CD4-positive, alpha-beta T cell treated with Interferon alpha-2 for 1 hour (primary cell): ENCODE measurements around the gene RGCC.

ENCODE experiments used
- DNase-seq, 2 donors: peaks; one replicate each; pipeline ENCODE4 v3.0.0-alpha.2; 2020 to 2022

The RGCC gene

GRCh38 chr13:41454170-41454569 lies 3.2 kb upstream of the RGCC start:
- no peak for DNase-seq

- DNase-seq: no peak
Measured at GRCh38 chr13:41455725-41456419, 1.5 kb upstream of the RGCC start.

- no peak for DNase-seq
Measured at GRCh38 chr13:41457589-41458186, 338 bp downstream of the RGCC start.

GRCh38 chr13:41458187-41458760 lies 924 bp downstream of the RGCC start:
- DNase-seq: peak in 1 of 2 donors; percentile 58

- DNase-seq: peak; percentile 71 to 81
Measured at GRCh38 chr13:41458761-41459431, 1.5 kb downstream of the RGCC start.

- peak in 1 of 2 donors; percentile 32 for DNase-seq
Measured at GRCh38 chr13:41459432-41460073, 2.2 kb downstream of the RGCC start.

- no peak for DNase-seq
Measured at GRCh38 chr13:41460074-41460465, 2.7 kb downstream of the RGCC start.

GRCh38 chr13:41460930-41461329 lies 3.6 kb downstream of the RGCC start:
- DNase-seq: no peak

- DNase-seq: peak in 1 of 2 donors; percentile 33
Measured at GRCh38 chr13:41461527-41462139, 4.3 kb downstream of the RGCC start.

GRCh38 chr13:41462427-41462826 lies 5.1 kb downstream of the RGCC start:
- no peak for DNase-seq

GRCh38 chr13:41463838-41464602 lies 6.7 kb downstream of the RGCC start:
- peak in 1 of 2 donors; percentile 54 for DNase-seq

- DNase-seq: peak; percentile 84 to 89
Measured at GRCh38 chr13:41465241-41465847, 8.0 kb downstream of the RGCC start.

GRCh38 chr13:41465898-41466320 lies 8.6 kb downstream of the RGCC start:
- peak in 1 of 2 donors; percentile 56 for DNase-seq

GRCh38 chr13:41467425-41467945 lies 10.1 kb downstream of the RGCC start:
- no peak for DNase-seq

GRCh38 chr13:41468631-41469030 lies 11.3 kb downstream of the RGCC start:
- DNase-seq: no peak

- DNase-seq: peak in 1 of 2 donors; percentile 63
Measured at GRCh38 chr13:41470196-41470595, 12.8 kb downstream of the RGCC start.

GRCh38 chr13:41471785-41472184 lies 14.4 kb downstream of the RGCC start:
- peak in 1 of 2 donors; percentile 41 for DNase-seq

GRCh38 chr13:41487222-41487621 lies 29.9 kb downstream of the RGCC start:
- no peak for DNase-seq

GRCh38 chr13:41488124-41488523 lies 30.8 kb downstream of the RGCC start:
- DNase-seq: peak in 1 of 2 donors; percentile 35

GRCh38 chr13:41490371-41491015 lies 33.1 kb downstream of the RGCC start:
- DNase-seq: no peak

- DNase-seq: no peak
Measured at GRCh38 chr13:41491436-41491835, 34.1 kb downstream of the RGCC start.
